ENCODE data around the gene KRT79.
"Not testable (repeated sequence)": the region's sequence is repeated elsewhere in the genome, so short reads cannot be mapped to it uniquely, and the experiment has no call there.

The KRT79 gene

DNA sequence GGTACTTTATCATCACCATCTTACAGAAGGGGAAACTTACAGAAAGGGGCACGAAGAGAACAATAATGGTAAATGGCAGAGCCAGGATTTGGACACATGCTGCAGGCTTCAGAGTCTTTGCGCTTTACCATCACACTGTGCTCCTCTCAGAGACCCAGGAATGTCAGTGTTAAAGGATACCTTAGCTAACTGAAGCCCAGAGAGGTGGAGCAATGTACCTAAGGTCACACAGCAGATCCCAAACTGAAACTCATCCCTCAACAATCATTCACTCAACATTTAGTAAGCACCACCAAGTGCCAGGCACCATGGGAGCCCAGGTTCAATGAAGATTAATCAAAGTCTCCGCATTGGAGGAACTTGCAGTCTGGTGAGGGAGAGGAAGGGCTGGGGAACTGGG is 22.7 kb upstream of the KRT79 start:
- Histone ChIP-seq H3K27me3 (ENCODE audit: low read depth, low read length) (no peaks in the 10 kb centered on the region), H3K36me3 (ENCODE audit: control insufficient read depth in 1 of 2, insufficient read depth in 2 of 2, low read length in 2 of 2) (no peaks in the 10 kb centered on the region), H3K4me3 (ENCODE audit: low read depth in 1 of 2, low read length in 2 of 2) (no peak overlapping the region), H3K27ac (ENCODE audit: low read length) (no peak overlapping the region), H3K4me1 (ENCODE audit: control insufficient read depth in 1 of 2, insufficient read depth in 2 of 2, low read length in 2 of 2) (no peaks in the 10 kb centered on the region), H3K9me3 (ENCODE audit: control insufficient read depth in 1 of 2, low read length in 2 of 2) (no peaks in the 10 kb centered on the region)

DNA sequence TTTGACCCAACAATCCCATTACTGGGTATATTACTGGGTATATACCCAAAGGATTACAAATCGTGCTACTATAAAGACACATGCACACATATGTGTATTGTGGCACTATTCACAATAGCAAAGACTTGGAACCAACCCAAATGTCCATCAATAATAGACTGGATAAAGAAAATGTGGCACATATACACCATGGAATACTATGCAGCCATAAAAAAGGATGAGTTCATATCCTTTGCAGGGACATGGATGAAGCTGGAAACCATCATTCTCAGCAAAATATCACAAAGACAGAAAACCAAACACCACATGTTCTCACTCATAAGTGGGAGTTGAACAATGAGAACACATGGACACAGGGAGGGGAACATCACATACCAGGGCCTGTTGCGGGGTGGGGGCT is 22.0 kb upstream of the KRT79 start:
- H3K27ac ChIP-seq (ENCODE audit: low read length); H3K9me3 ChIP-seq (ENCODE audit: control insufficient read depth in 1 of 2, low read length in 2 of 2); H3K4me1 ChIP-seq (ENCODE audit: control insufficient read depth in 1 of 2, insufficient read depth in 2 of 2, low read length in 2 of 2); H3K27me3 ChIP-seq (ENCODE audit: low read depth, low read length); H3K36me3 ChIP-seq (ENCODE audit: control insufficient read depth in 1 of 2, insufficient read depth in 2 of 2, low read length in 2 of 2); H3K4me3 ChIP-seq (ENCODE audit: low read depth in 1 of 2, low read length in 2 of 2): not testable (repeated sequence)

DNA sequence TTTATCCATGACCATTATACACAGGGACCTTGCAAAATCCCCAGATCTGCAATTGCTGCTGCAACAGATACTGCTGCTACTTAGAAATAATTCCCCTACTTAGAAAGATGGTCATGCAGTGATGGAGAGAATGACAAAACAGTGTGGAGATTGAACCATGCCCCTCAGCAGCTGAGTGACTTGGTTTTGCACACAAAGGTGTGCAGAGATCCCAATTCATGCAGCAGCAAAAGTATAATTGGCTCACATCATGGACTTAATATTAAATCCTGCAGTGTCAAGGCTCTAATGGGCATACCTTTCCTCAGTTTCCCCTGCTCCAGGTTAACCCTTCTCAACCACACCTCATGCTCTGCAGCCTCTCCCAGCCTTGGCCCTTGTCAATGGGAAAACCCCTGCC is 17.7 kb upstream of the KRT79 start:
- H3K27ac ChIP-seq (ENCODE audit: low read length) = no peak overlapping the region
- no peaks in the 10 kb centered on the region for H3K9me3 ChIP-seq (ENCODE audit: control insufficient read depth in 1 of 2, low read length in 2 of 2)
- H3K4me1 ChIP-seq (ENCODE audit: control insufficient read depth in 1 of 2, insufficient read depth in 2 of 2, low read length in 2 of 2) = no peaks in the 10 kb centered on the region
- H3K36me3 ChIP-seq (ENCODE audit: control insufficient read depth in 1 of 2, insufficient read depth in 2 of 2, low read length in 2 of 2) = no peaks in the 10 kb centered on the region
- no peak overlapping the region for H3K4me3 ChIP-seq (ENCODE audit: low read depth in 1 of 2, low read length in 2 of 2)
- H3K27me3 ChIP-seq (ENCODE audit: low read depth, low read length) = no peaks in the 10 kb centered on the region

DNA sequence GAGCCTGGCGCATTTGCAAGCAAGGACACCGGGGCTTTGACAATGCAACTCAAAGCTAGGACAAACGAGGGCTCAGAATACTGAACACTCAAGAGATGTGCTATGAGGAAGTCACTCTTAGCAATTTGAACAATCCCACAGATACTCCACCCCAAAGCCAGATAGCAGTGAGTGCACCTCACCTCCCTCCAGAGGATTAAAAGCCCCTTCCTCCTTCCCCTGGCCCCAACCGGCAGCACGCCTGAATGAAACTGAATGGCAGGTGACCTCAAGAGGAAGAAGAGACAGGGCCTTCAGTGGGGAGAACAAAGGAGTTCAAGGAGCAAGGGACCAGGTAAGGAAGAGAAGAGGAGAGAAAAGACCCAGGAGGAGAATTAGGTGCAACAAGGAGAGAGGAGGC is 16.6 kb upstream of the KRT79 start:
- no peak overlapping the region for H3K4me3 ChIP-seq (ENCODE audit: low read depth in 1 of 2, low read length in 2 of 2)
- H3K4me1 ChIP-seq (ENCODE audit: control insufficient read depth in 1 of 2, insufficient read depth in 2 of 2, low read length in 2 of 2) = no peaks in the 10 kb centered on the region
- no peaks in the 10 kb centered on the region for H3K9me3 ChIP-seq (ENCODE audit: control insufficient read depth in 1 of 2, low read length in 2 of 2)
- H3K27ac ChIP-seq (ENCODE audit: low read length) = no peak overlapping the region
- no peaks in the 10 kb centered on the region for H3K27me3 ChIP-seq (ENCODE audit: low read depth, low read length)
- H3K36me3 ChIP-seq (ENCODE audit: control insufficient read depth in 1 of 2, insufficient read depth in 2 of 2, low read length in 2 of 2) = no peaks in the 10 kb centered on the region

DNA sequence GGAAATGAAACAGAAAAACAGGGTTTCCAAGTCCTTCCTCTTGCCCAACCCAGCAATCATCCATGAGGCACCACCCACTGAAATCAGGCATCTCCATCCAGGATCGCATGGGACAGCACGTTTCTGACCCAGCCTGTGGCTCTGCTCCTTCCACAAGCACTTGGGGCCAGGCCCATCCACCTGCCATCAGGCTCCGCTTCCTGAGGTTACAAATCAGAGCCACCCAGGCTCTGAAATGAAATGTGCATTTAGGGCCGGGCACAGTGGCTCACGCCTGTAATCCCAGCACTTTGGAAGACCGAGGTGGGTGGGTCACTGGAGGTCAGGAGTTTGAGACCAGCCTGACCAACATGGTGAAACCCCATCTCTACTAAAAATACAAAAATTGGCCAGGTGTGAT is 15.4 kb upstream of the KRT79 start:
- Histone ChIP-seq H3K27ac (ENCODE audit: low read length) (no peak overlapping the region), H3K36me3 (ENCODE audit: control insufficient read depth in 1 of 2, insufficient read depth in 2 of 2, low read length in 2 of 2) (no peaks in the 10 kb centered on the region), H3K27me3 (ENCODE audit: low read depth, low read length) (no peaks in the 10 kb centered on the region), H3K4me1 (ENCODE audit: control insufficient read depth in 1 of 2, insufficient read depth in 2 of 2, low read length in 2 of 2) (no peaks in the 10 kb centered on the region), H3K9me3 (ENCODE audit: control insufficient read depth in 1 of 2, low read length in 2 of 2) (no peaks in the 10 kb centered on the region), H3K4me3 (ENCODE audit: low read depth in 1 of 2, low read length in 2 of 2) (no peak overlapping the region)

DNA sequence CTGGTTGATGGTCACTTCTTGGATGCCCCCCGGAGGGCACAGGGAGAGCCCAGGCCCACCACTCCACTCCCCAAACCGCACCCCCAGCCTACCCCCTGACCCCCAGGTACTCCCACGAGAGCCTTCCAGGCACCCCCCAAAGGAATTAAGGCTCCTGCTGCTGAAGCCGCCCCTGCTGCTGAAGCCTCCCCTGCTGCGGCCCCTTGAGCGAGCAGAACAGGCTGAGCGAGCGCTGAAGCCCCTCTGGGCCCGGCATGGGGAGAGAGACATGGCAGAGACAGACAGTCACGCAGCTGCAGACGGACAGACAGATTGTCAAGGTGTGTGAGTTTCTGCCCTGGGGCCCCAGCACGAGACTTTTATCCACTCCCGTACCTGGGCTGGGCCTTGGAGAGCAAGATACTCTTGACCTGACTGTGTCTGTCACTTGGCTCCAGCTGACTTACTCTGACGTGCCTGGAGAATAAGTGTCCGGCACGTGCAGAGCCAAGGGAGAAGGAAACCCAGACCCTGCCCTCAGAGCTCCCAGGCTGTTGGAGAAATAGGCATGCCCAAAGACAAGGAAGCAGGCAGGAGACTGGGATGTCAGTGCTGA is 14.6 kb upstream of the KRT79 start, which contains the start of gene KRT78:
TSS of gene KRT78 (minus strand) at position 334 of the 595 bp plus-strand sequence. CDS start at position 270, 64 bp downstream.
- no peaks in the 10 kb centered on the region for H3K9me3 ChIP-seq (ENCODE audit: control insufficient read depth in 1 of 2, low read length in 2 of 2)
- H3K4me3 ChIP-seq (ENCODE audit: low read depth in 1 of 2, low read length in 2 of 2) = no peak within 1 kb of the TSS
- no peaks in the 10 kb centered on the region for H3K4me1 ChIP-seq (ENCODE audit: control insufficient read depth in 1 of 2, insufficient read depth in 2 of 2, low read length in 2 of 2)
- no peaks in the 10 kb centered on the region for H3K36me3 ChIP-seq (ENCODE audit: control insufficient read depth in 1 of 2, insufficient read depth in 2 of 2, low read length in 2 of 2)
- no peak within 1 kb of the TSS for H3K27ac ChIP-seq (ENCODE audit: low read length)
- no peaks in the 10 kb centered on the region for H3K27me3 ChIP-seq (ENCODE audit: low read depth, low read length)

DNA sequence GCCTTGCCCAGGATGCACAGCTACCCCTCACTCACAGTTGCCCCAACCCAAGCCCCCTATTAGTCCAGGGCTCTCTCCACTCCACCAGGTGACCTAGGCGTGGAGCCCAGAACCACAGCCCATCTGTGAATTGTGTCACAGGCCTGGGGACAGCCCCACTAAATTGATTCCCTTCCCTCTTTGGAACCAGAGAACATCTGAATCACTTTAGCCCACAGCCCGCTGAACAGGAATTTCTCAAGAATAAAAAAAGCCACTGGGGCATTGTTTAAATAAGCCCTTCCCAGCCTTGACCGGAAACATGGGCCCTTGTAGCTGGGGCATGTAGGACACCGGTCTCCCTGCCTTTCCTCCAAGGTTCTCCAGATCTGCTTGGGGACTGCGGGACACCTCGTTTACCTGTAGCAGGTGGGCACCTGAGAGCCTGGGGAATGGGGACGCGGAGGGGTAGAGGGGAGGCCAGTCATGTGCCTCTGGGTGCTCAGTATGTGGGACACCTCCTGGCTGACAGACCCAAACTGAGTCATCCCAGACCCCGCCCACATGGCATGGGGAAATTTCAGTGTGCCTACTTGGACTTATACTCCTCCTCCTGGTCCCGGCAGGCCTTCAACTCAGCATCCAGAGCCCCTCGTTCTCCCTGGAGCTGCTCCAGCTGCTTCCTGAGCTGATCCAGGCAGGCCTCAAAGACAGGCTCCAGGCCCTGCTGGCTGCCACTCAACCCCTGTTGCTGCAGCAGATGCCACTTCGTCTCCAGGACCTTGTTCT is 13.4 kb upstream of the KRT79 start:
- H3K4me1 ChIP-seq (ENCODE audit: control insufficient read depth in 1 of 2, insufficient read depth in 2 of 2, low read length in 2 of 2) = no peaks in the 10 kb centered on the region
- no peaks in the 10 kb centered on the region for H3K9me3 ChIP-seq (ENCODE audit: control insufficient read depth in 1 of 2, low read length in 2 of 2)
- no peak overlapping the region for H3K27ac ChIP-seq (ENCODE audit: low read length)
- no peak overlapping the region for H3K4me3 ChIP-seq (ENCODE audit: low read depth in 1 of 2, low read length in 2 of 2)
- no peaks in the 10 kb centered on the region for H3K27me3 ChIP-seq (ENCODE audit: low read depth, low read length)
- no peaks in the 10 kb centered on the region for H3K36me3 ChIP-seq (ENCODE audit: control insufficient read depth in 1 of 2, insufficient read depth in 2 of 2, low read length in 2 of 2)

DNA sequence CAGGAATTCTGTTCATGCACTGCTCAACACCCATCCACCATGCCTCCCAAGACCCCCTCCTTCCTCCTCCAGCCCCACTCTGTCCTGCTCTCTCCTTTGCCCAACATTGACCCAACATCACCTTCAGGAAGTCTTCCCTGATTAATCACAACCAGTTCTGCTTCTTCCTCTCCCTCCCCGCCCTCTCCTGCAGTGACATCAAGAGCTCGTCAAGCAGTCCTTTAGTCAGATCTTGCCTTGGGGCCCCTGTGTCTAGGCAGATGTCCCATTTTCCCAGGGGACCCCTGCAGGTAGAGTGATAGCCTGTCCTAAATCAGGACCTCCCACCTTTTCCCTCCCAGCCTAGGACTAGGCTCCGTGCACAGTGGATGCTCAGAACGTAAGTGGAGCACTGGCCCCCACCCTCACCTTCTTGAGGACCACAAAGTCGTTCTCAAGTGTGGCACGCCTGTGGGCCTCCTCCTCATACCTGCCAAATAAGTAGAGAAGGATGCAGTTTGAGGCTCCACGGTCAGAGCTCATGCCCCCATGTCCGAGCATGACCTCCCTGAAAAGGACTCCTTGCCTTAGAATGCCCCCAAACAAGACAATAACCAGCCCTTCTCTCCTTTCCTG is 12.4 kb upstream of the KRT79 start:
- no peak overlapping the region for H3K4me3 ChIP-seq (ENCODE audit: low read depth in 1 of 2, low read length in 2 of 2)
- H3K36me3 ChIP-seq (ENCODE audit: control insufficient read depth in 1 of 2, insufficient read depth in 2 of 2, low read length in 2 of 2) = no peaks in the 10 kb centered on the region
- H3K9me3 ChIP-seq (ENCODE audit: control insufficient read depth in 1 of 2, low read length in 2 of 2) = no peaks in the 10 kb centered on the region
- no peaks in the 10 kb centered on the region for H3K27me3 ChIP-seq (ENCODE audit: low read depth, low read length)
- no peaks in the 10 kb centered on the region for H3K4me1 ChIP-seq (ENCODE audit: control insufficient read depth in 1 of 2, insufficient read depth in 2 of 2, low read length in 2 of 2)
- no peak overlapping the region for H3K27ac ChIP-seq (ENCODE audit: low read length)

DNA sequence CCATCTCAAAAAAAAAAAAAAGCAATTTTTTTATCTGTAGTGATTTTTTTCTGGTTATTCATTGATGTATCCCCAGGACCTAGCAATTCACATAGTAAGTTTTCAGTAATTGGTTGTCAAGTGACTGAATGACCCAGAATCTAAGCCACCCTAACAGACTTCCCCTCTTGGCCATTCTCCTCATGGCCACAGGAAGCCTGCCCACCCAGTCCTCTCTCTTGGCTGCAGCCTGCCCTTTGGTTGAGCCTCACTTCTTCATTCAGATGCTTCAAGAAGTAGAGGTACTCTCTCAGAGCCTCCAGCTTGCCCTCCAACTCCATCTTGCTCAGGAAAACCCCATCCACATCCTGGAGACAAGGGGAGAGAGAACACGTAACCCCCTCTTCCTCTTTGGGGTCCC is 11.8 kb upstream of the KRT79 start:
- H3K27ac ChIP-seq (ENCODE audit: low read length) = no peak overlapping the region
- no peaks in the 10 kb centered on the region for H3K4me1 ChIP-seq (ENCODE audit: control insufficient read depth in 1 of 2, insufficient read depth in 2 of 2, low read length in 2 of 2)
- H3K4me3 ChIP-seq (ENCODE audit: low read depth in 1 of 2, low read length in 2 of 2) = no peak overlapping the region
- no peaks in the 10 kb centered on the region for H3K27me3 ChIP-seq (ENCODE audit: low read depth, low read length)
- no peaks in the 10 kb centered on the region for H3K9me3 ChIP-seq (ENCODE audit: control insufficient read depth in 1 of 2, low read length in 2 of 2)
- H3K36me3 ChIP-seq (ENCODE audit: control insufficient read depth in 1 of 2, insufficient read depth in 2 of 2, low read length in 2 of 2) = no peaks in the 10 kb centered on the region

DNA sequence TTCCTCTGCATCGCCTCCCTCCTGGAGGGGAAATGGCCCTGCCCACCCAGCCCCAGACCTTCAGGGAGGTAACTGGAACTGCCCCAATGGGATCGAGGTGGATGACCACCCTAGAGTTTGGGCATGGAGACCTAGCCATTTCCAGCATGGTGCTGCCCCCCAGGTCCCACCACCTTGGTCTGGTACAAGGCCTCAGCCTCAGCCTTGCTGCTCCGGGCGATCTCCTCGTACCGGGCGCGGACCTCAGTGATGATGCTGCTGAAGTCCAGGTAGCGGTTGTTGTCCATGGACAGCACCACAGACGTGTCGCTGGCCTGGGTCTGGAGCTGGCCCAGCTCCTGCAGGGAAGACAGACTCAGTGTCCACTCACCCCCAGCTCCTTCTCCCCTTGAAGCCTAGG is 10.3 kb upstream of the KRT79 start:
- Histone ChIP-seq H3K4me3 (ENCODE audit: low read depth in 1 of 2, low read length in 2 of 2) (no peak overlapping the region), H3K4me1 (ENCODE audit: control insufficient read depth in 1 of 2, insufficient read depth in 2 of 2, low read length in 2 of 2) (no peaks in the 10 kb centered on the region), H3K27ac (ENCODE audit: low read length) (no peak overlapping the region), H3K9me3 (ENCODE audit: control insufficient read depth in 1 of 2, low read length in 2 of 2) (no peaks in the 10 kb centered on the region), H3K27me3 (ENCODE audit: low read depth, low read length) (no peaks in the 10 kb centered on the region), H3K36me3 (ENCODE audit: control insufficient read depth in 1 of 2, insufficient read depth in 2 of 2, low read length in 2 of 2) (no peaks in the 10 kb centered on the region)

DNA sequence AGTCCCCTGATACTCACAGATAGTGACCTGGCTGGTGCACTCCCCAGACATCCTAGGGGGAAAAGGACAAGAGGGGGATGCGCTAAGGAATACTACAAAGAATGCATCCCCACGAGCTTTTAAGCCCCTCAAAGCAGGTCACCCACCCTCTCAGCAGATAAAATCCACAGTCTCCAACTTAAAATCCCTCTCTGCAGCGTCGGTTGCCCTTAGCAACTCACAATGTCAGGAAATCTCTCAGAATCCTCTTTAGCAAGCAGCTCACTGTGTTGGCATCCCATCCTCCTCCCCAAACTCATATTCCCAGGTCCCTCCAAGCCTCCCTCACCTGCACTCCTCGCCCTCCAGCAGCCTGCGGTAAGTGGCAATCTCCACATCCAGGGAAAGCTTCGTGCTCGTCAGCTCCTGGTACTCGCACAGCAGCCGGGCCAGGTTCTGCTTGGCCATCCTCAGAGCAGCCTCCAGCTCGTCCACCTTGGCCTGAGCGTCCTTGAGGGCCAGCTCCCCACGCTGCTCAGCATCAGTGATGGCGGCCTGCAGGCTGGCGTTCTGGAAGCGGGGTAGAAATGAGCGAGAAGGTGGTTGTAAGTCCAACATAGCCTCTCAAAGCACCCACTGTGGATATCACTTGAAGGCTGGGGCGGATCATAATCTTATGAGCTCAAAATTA is 5.5 kb upstream of the KRT79 start:
- Histone ChIP-seq H3K36me3 (ENCODE audit: control insufficient read depth in 1 of 2, insufficient read depth in 2 of 2, low read length in 2 of 2) (no peaks in the 10 kb centered on the region), H3K9me3 (ENCODE audit: control insufficient read depth in 1 of 2, low read length in 2 of 2) (no peaks in the 10 kb centered on the region), H3K4me3 (ENCODE audit: low read depth in 1 of 2, low read length in 2 of 2) (no peak overlapping the region), H3K4me1 (ENCODE audit: control insufficient read depth in 1 of 2, insufficient read depth in 2 of 2, low read length in 2 of 2) (no peaks in the 10 kb centered on the region), H3K27ac (ENCODE audit: low read length) (no peak overlapping the region), H3K27me3 (ENCODE audit: low read depth, low read length) (no peaks in the 10 kb centered on the region)

All from muscle layer of duodenum (tissue), 2 donors.